PC-3 (cell line): ENCODE data around the gene H6PD.

Source experiments
- CTCF ChIP-seq: fragments of 300-600 bp; sonication (generic); conservative IDR thresholded peaks from 2 replicates; pipeline ENCODE4 v1.5.1; 2017; ENCODE audit warnings: antibody characterized with exemption, low read depth, mild to moderate bottlenecking, low read length
- EZH2 ChIP-seq: fragments of 300-600 bp; sonication (generic); IDR thresholded peaks from one replicate; pipeline ENCODE4 v1.6.1; 2017; ENCODE audit warnings: antibody characterized with exemption, mild to moderate bottlenecking, low read length; ENCODE audit not compliant: unreplicated experiment
- EZH2phosphoT487 ChIP-seq: fragments of 300-600 bp; sonication (generic); IDR thresholded peaks from 2 replicates; pipeline ENCODE4 v1.6.1; 2018; ENCODE audit warnings: mild to moderate bottlenecking, antibody characterized with exemption, low read length, borderline replicate concordance

DNA sequence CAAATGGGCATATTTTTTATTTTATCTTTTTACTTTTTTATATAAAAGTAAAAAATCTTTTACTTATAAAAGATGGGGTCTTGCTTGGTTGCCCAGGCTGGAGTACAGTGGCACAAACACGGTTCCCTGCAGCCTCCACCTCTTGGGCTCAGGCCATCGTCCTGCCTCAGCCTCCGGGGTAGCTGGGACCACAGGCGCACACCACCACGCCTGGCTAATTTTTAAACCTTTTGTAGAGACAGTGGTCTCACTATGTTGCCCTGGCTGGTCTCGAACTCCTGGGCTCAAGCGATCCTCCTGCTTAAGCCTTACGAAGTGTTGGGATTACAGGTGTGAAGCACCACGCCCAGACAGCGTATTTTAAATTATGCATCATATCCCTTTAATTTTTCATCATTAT lies 986 bp downstream of the H6PD start:
- TF ChIP-seq CTCF, result no peak
- no peak for TF ChIP-seq EZH2phosphoT487
- no peak for TF ChIP-seq EZH2
